Uterus (tissue), 4 donors: ENCODE data around the gene HSPA1B. TPM values are rescaled to one million over a fixed set of nuclear protein-coding genes. Genes with fewer than 3 reads are reported as not detected.

ENCODE experiments used
- DNase-seq, 2 donors: peaks; one replicate each; pipeline ENCODE4 v3.0.0-alpha.2; 2019 to 2020
- H3K27ac ChIP-seq, 2 donors: fragments of 200-600 bp; sonication (generic); 1 replicate in 1 of 2; 2 replicates in 1 of 2; pipeline ENCODE4 v1.5.1; 2016 to 2018
- H3K27me3 ChIP-seq, 2 donors: fragments of 200-600 bp; sonication (generic); one replicate each; pipeline ENCODE4 v1.5.1; 2018 to 2019; ENCODE audit warnings: control low read depth in 1 of 2
- H3K36me3 ChIP-seq, 2 donors: fragments of 200-600 bp; sonication (generic); one replicate each; pipeline ENCODE4 v1.5.1; 2019; ENCODE audit warnings: control low read depth in 1 of 2
- H3K4me1 ChIP-seq, 2 donors: fragments of 200-600 bp; sonication (generic); one replicate each; pipeline ENCODE4 v1.5.1; 2018 to 2019; ENCODE audit warnings: control low read depth in 1 of 2
- H3K4me3 ChIP-seq, 2 donors: fragments of 200-600 bp; sonication (generic); 1 replicate in 1 of 2; 2 replicates in 1 of 2; pipeline ENCODE4 v1.5.1; 2018 to 2019; ENCODE audit warnings: mild to moderate bottlenecking in 1 of 2
- H3K9me3 ChIP-seq, 2 donors: fragments of 200-600 bp; sonication (generic); one replicate each; pipeline ENCODE4 v1.5.1; 2019; ENCODE audit warnings: control low read depth in 1 of 2
- CTCF ChIP-seq, 4 experiments: fragments of 200-600 bp in 2 of 4; fragments of 450-650 bp in 2 of 4; sonication (generic) in 2 of 4; IDR thresholded peaks; one replicate each; pipeline ENCODE4 v1.5.1; 2016 to 2019; ENCODE audit warnings: antibody characterized with exemption in 4 of 4, mild to moderate bottlenecking in 2 of 4, moderate library complexity in 1 of 4
- POLR2A ChIP-seq, 2 donors: fragments of 450-650 bp; IDR thresholded peaks; one replicate each; pipeline ENCODE4 v1.6.1; 2016; ENCODE audit warnings: antibody characterized with exemption in 2 of 2, mild to moderate bottlenecking in 1 of 2, moderate library complexity in 1 of 2
- intact Hi-C: fragments of 100-400 bp; cut with DNase I; formaldehyde crosslinking; loops from one replicate; pipeline ENCODE4 v1.15.1; 2023; ENCODE audit warnings: low total_unique reads
- small RNA-seq: library from RNA; depleted of rRNA; stranded (forward); fragments of <200 nt; gene quantifications from one replicate; pipeline ENCODE3, GENCODE V24; 2016
- total RNA-seq, 4 donors: library from RNA; depleted of rRNA in 3 of 4; stranded (reverse); fragments of >200 nt in 3 of 4; gene quantifications; one replicate each; pipeline versions ENCODE4 v1.1.0 to v1.2.4, GENCODE V29; 2014 to 2023
- donor health status: DM: yes; HTN: yes; CAD: no.

HSPA1B gene
- total RNA-seq, 4 donors from 2014 or later, result 40.3 to 268 (median 152) TPM

DNA sequence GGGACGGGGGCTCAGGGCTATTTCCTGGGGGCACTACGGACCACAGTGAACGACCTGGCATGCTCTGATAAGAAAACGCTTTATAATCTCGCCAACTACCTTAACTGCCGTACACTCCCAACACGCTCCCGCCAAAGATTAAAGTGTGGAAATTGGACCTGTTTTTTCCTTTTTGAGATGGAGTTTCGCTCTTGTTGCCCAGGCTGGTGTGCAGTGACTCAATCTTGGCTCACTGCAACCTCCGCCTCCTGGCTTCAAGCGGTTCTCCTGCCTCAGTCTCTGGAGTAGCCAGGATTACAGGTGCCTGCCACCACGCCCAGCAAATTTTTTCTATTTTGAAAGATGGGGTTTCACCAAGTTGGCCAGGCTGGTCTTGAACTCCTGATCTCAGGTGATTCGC is 51.6 kb downstream of the HSPA1B start:
- Histone ChIP-seq H3K36me3 (no peaks in the 10 kb centered on the region), H3K27ac (no peak overlapping the region), H3K27me3 (no peaks in the 10 kb centered on the region), H3K4me1 (no peaks in the 10 kb centered on the region), H3K9me3 (no peaks in the 10 kb centered on the region), H3K4me3 (no peak overlapping the region)
- intact Hi-C loops, result no loop called here
- DNase-seq, result no peak
- TF ChIP-seq POLR2A (IDR thresholded peaks at IDR 0.05) (no peak), CTCF (IDR thresholded peaks at IDR 0.05) (no peak)

Small RNAs within 50 kb of the gene (small RNA-seq; reads per million reads assigned to genes)
- gene RF00019 (not detected), gene SNORD48 (245 reads per million, percentile 96 among the genes with 10 or more reads in this experiment), gene SNORD52 (not detected)

Other genes with a start within 250 kb of the HSPA1B start
- 1 to 10 TPM in 1 of 4 donors, not detected in 3; 1.5 TPM for gene LTB, start 245.3 kb upstream of the HSPA1B start, total RNA-seq
- 100 to 1,000 TPM in 1 of 4 donors, 1 to 10 TPM in 2, not detected in 1; 2.6 to 229 (median 3.2) TPM for gene LST1, start 241.5 kb upstream of the HSPA1B start, total RNA-seq
- not detected for gene NCR3, start 234.7 kb upstream of the HSPA1B start, total RNA-seq
- 10 to 100 TPM in 2 of 4 donors, 1 to 10 TPM in 2; 1.5 to 25.6 (median 14.5) TPM for gene AIF1, start 212.5 kb upstream of the HSPA1B start, total RNA-seq
- 100 to 1,000 TPM in 1 of 4 donors, 10 to 100 TPM in 3; 35.4 to 218 (median 48.0) TPM for gene PRRC2A, start 207.0 kb upstream of the HSPA1B start, total RNA-seq
- gene BAG6, start 175.1 kb upstream of the HSPA1B start, total RNA-seq, result 100 to 1,000 TPM in 3 of 4 donors, 10 to 100 TPM in 1; 92.2 to 233 (median 139) TPM
- gene APOM, start 171.8 kb upstream of the HSPA1B start, total RNA-seq, result 1 to 10 TPM in 3 of 4 donors, not detected in 1; 1.9 to 2.9 (median 2.6) TPM
- 10 to 100 TPM in 3 of 4 donors, 1 to 10 TPM in 1; 6.2 to 31.9 (median 24.6) TPM for gene C6orf47, start 167.0 kb upstream of the HSPA1B start, total RNA-seq
- 10 to 100 TPM in 3 of 4 donors, 1 to 10 TPM in 1; 5.1 to 25.6 (median 15.4) TPM for gene GPANK1, start 162.7 kb upstream of the HSPA1B start, total RNA-seq
- 100 to 1,000 TPM in 3 of 4 donors, 10 to 100 TPM in 1; 67.5 to 157 (median 107) TPM for gene CSNK2B, start 161.7 kb upstream of the HSPA1B start, total RNA-seq
- gene LY6G5B, start 157.8 kb upstream of the HSPA1B start, total RNA-seq, result 10 to 100 TPM in 1 of 4 donors, 1 to 10 TPM in 3; 1.0 to 27.4 (median 4.3) TPM
- gene LY6G5C, start 146.7 kb upstream of the HSPA1B start, total RNA-seq, result 1 to 10 TPM in 3 of 4 donors, not detected in 1; 1.0 to 4.4 (median 3.8) TPM
- gene ABHD16A, start 124.4 kb upstream of the HSPA1B start, total RNA-seq, result 10 to 100 TPM; 25.9 to 50.9 (median 37.9) TPM
- gene LY6G6F, start 120.9 kb upstream of the HSPA1B start, total RNA-seq, result not detected
- gene LY6G6D, start 112.4 kb upstream of the HSPA1B start, total RNA-seq, result 1 to 10 TPM in 1 of 4 donors, not detected in 3; 2.0 TPM
- gene LY6G6C, start 106.0 kb upstream of the HSPA1B start, total RNA-seq, result 1 to 10 TPM in 1 of 4 donors, not detected in 3; 1.4 TPM
- under 1 TPM in 1 of 4 donors, not detected in 3; 0.49 TPM for gene MPIG6B, start 104.4 kb upstream of the HSPA1B start, total RNA-seq
- 100 to 1,000 TPM in 3 of 4 donors, 10 to 100 TPM in 1; 97.6 to 240 (median 158) TPM for gene DDAH2, start 98.4 kb upstream of the HSPA1B start, total RNA-seq
- 100 to 1,000 TPM; 173 to 328 (median 216) TPM for gene CLIC1, start 91.2 kb upstream of the HSPA1B start, total RNA-seq
- 10 to 100 TPM in 3 of 4 donors, not detected in 1; 16.7 to 41.5 (median 22.1) TPM for gene MSH5, start 87.7 kb upstream of the HSPA1B start, total RNA-seq
- 1 to 10 TPM in 2 of 4 donors, not detected in 2; 1.7 to 4.4 TPM for gene SAPCD1, start 65.1 kb upstream of the HSPA1B start, total RNA-seq
- gene VWA7, start 50.4 kb upstream of the HSPA1B start, total RNA-seq, result 10 to 100 TPM in 1 of 4 donors, 1 to 10 TPM in 2, under 1 TPM in 1; 0.88 to 24.1 (median 3.1) TPM
- 100 to 1,000 TPM in 1 of 4 donors, 10 to 100 TPM in 3; 35.6 to 118 (median 53.4) TPM for gene VARS1, start 32.0 kb upstream of the HSPA1B start, total RNA-seq
- 100 to 1,000 TPM in 1 of 4 donors, 10 to 100 TPM in 3; 37.1 to 119 (median 58.7) TPM for gene LSM2, start 20.8 kb upstream of the HSPA1B start, total RNA-seq
- 1 to 10 TPM in 3 of 4 donors, under 1 TPM in 1; 0.59 to 4.6 (median 2.3) TPM for gene HSPA1L, start 12.5 kb upstream of the HSPA1B start, total RNA-seq
- gene HSPA1A, start 12.2 kb upstream of the HSPA1B start, total RNA-seq, result 100 to 1,000 TPM in 3 of 4 donors, 10 to 100 TPM in 1; 98.8 to 261 (median 170) TPM
- 10 to 100 TPM; 20.5 to 28.4 (median 23.4) TPM for gene NEU1, start 35.1 kb downstream of the HSPA1B start, total RNA-seq
- 10 to 100 TPM in 1 of 4 donors, 1 to 10 TPM in 3; 5.0 to 46.1 (median 5.8) TPM for gene SLC44A4, start 51.3 kb downstream of the HSPA1B start, total RNA-seq
- 10 to 100 TPM; 13.8 to 72.4 (median 66.2) TPM for gene EHMT2, start 70.0 kb downstream of the HSPA1B start, total RNA-seq
- 10 to 100 TPM in 2 of 4 donors, 1 to 10 TPM in 1, not detected in 1; 2.4 to 15.3 (median 11.0) TPM for gene ZBTB12, start 74.3 kb downstream of the HSPA1B start, total RNA-seq
- 10 to 100 TPM in 1 of 4 donors, 1 to 10 TPM in 3; 4.1 to 24.8 (median 4.6) TPM for gene C2, start 100.0 kb downstream of the HSPA1B start, total RNA-seq
- gene CFB, start 118.4 kb downstream of the HSPA1B start, total RNA-seq, result 10 to 100 TPM in 2 of 4 donors, 1 to 10 TPM in 1, not detected in 1; 6.2 to 32.6 (median 31.5) TPM
- gene NELFE, start 131.2 kb downstream of the HSPA1B start, total RNA-seq, result 10 to 100 TPM; 30.3 to 73.0 (median 51.4) TPM
- 10 to 100 TPM; 11.5 to 58.8 (median 35.6) TPM for gene SKIC2, start 131.4 kb downstream of the HSPA1B start, total RNA-seq
- 10 to 100 TPM in 3 of 4 donors, 1 to 10 TPM in 1; 10.0 to 36.6 (median 14.7) TPM for gene DXO, start 144.4 kb downstream of the HSPA1B start, total RNA-seq
- 100 to 1,000 TPM in 1 of 4 donors, 10 to 100 TPM in 2, 1 to 10 TPM in 1; 3.8 to 100 (median 32.3) TPM for gene C4A, start 154.3 kb downstream of the HSPA1B start, total RNA-seq
- 10 to 100 TPM; 12.4 to 97.5 (median 46.3) TPM for gene C4B, start 187.1 kb downstream of the HSPA1B start, total RNA-seq
- gene CYP21A2, start 210.7 kb downstream of the HSPA1B start, total RNA-seq, result 1 to 10 TPM in 1 of 4 donors, not detected in 3; 4.1 TPM